ENCODE data around the gene MSANTD2.

Gene MSANTD2

GRCh38 chr11:124841201-124841600 is 41.0 kb upstream of the MSANTD2 start:
- Histone ChIP-seq H3K4me2 (ENCODE audit: low read length) (no peak overlapping the region), H3K36me3 (ENCODE audit: insufficient read depth, low read length) (no peaks in the 10 kb centered on the region), H3K4me1 (ENCODE audit: insufficient read depth, low read length, severe bottlenecking) (peaks cover 4% of the 10 kb centered on the region), H2AFZ (ENCODE audit: low read length) (no peak overlapping the region), H3K9ac (ENCODE audit: low read length) (no peak overlapping the region), H4K20me1 (ENCODE audit: insufficient read depth, low read length) (no peaks in the 10 kb centered on the region), H3F3A (ENCODE audit: insufficient read depth, low read length) (no peaks in the 10 kb centered on the region), H3K4me3 (ENCODE audit: low read depth, low read length, poor library complexity, severe bottlenecking) (no peak overlapping the region), H3K27ac (ENCODE audit: low read depth, low read length, poor library complexity, severe bottlenecking) (no peak overlapping the region), H3K27me3 (ENCODE audit: insufficient read depth, low read length) (0 out of 2 replicates have a peak, but pooled peaks cover 2% of the 10 kb centered on the region), H3K9me2 (ENCODE audit: low read depth, low read length) (no peaks in the 10 kb centered on the region), H3K79me2 (ENCODE audit: insufficient read depth, low read length) (no peaks in the 10 kb centered on the region), H3K9me3 (ENCODE audit: low read length) (no peaks in the 10 kb centered on the region)
- no peak for TF ChIP-seq EZH2 (IDR thresholded peaks at IDR 0.05; ENCODE audit: borderline replicate concordance, low read length)
- no peak for TF ChIP-seq CTCF (IDR thresholded peaks at IDR 0.05; ENCODE audit: low read length)

GRCh38 chr11:124840666-124841065 is 40.5 kb upstream of the MSANTD2 start:
- H3K4me2 ChIP-seq (ENCODE audit: low read length) = no peak overlapping the region
- TF ChIP-seq EZH2 (IDR thresholded peaks at IDR 0.05; ENCODE audit: borderline replicate concordance, low read length) (no peak), CTCF (IDR thresholded peaks at IDR 0.05; ENCODE audit: low read length) (no peak)
- H3K27ac ChIP-seq (ENCODE audit: low read depth, low read length, poor library complexity, severe bottlenecking) = no peak overlapping the region
- H3K9me2 ChIP-seq (ENCODE audit: low read depth, low read length) = no peaks in the 10 kb centered on the region
- H3K4me1 ChIP-seq (ENCODE audit: insufficient read depth, low read length, severe bottlenecking) = peaks cover 5% of the 10 kb centered on the region
- H3K27me3 ChIP-seq (ENCODE audit: insufficient read depth, low read length) = no peaks in the 10 kb centered on the region
- H4K20me1 ChIP-seq (ENCODE audit: insufficient read depth, low read length) = no peaks in the 10 kb centered on the region
- no peaks in the 10 kb centered on the region for H3K79me2 ChIP-seq (ENCODE audit: insufficient read depth, low read length)
- no peak overlapping the region for H2AFZ ChIP-seq (ENCODE audit: low read length)
- H3K9ac ChIP-seq (ENCODE audit: low read length) = no peak overlapping the region
- no peaks in the 10 kb centered on the region for H3F3A ChIP-seq (ENCODE audit: insufficient read depth, low read length)
- H3K4me3 ChIP-seq (ENCODE audit: low read depth, low read length, poor library complexity, severe bottlenecking) = no peak overlapping the region
- no peaks in the 10 kb centered on the region for H3K36me3 ChIP-seq (ENCODE audit: insufficient read depth, low read length)
- H3K9me3 ChIP-seq (ENCODE audit: low read length) = no peaks in the 10 kb centered on the region

- no peak for TF ChIP-seq CTCF (IDR thresholded peaks at IDR 0.05; ENCODE audit: low read length)
- TF ChIP-seq EZH2 (IDR thresholded peaks at IDR 0.05; ENCODE audit: borderline replicate concordance, low read length) = no peak
- H3K9me3 ChIP-seq (ENCODE audit: low read length) = no peaks in the 10 kb centered on the region
- no peaks in the 10 kb centered on the region for H3F3A ChIP-seq (ENCODE audit: insufficient read depth, low read length)
- H3K4me2 ChIP-seq (ENCODE audit: low read length) = no peak overlapping the region
- H3K79me2 ChIP-seq (ENCODE audit: insufficient read depth, low read length) = no peaks in the 10 kb centered on the region
- no peaks in the 10 kb centered on the region for H3K27me3 ChIP-seq (ENCODE audit: insufficient read depth, low read length)
- H4K20me1 ChIP-seq (ENCODE audit: insufficient read depth, low read length) = no peaks in the 10 kb centered on the region
- no peak overlapping the region for H3K27ac ChIP-seq (ENCODE audit: low read depth, low read length, poor library complexity, severe bottlenecking)
- no peaks in the 10 kb centered on the region for H3K9me2 ChIP-seq (ENCODE audit: low read depth, low read length)
- no peak overlapping the region for H2AFZ ChIP-seq (ENCODE audit: low read length)
- H3K9ac ChIP-seq (ENCODE audit: low read length) = no peak overlapping the region
- no peak overlapping the region for H3K4me3 ChIP-seq (ENCODE audit: low read depth, low read length, poor library complexity, severe bottlenecking)
- no peaks in the 10 kb centered on the region for H3K36me3 ChIP-seq (ENCODE audit: insufficient read depth, low read length)
- H3K4me1 ChIP-seq (ENCODE audit: insufficient read depth, low read length, severe bottlenecking) = peaks cover 5% of the 10 kb centered on the region
Measured at GRCh38 chr11:124839972-124840621, 39.9 kb upstream of the MSANTD2 start.

All from OCI-LY1 (cell line).